ENCODE data around the gene HHAT. TPM values are rescaled to one million over a fixed set of nuclear protein-coding genes. Genes with fewer than 3 reads are reported as not detected.

The HHAT gene
- total RNA-seq (2014; rRNA removed; shearing (Covaris generic)): 6.2 and 8.1 TPM in 2 replicates
- 6.2 and 6.9 TPM in 2 replicates for polyA plus RNA-seq (2015; cell fraction: cytosol; rRNA removed)
- 4.3 and 6.1 TPM in 2 replicates for polyA plus RNA-seq (2015; cell fraction: nucleus; rRNA removed)

DNA sequence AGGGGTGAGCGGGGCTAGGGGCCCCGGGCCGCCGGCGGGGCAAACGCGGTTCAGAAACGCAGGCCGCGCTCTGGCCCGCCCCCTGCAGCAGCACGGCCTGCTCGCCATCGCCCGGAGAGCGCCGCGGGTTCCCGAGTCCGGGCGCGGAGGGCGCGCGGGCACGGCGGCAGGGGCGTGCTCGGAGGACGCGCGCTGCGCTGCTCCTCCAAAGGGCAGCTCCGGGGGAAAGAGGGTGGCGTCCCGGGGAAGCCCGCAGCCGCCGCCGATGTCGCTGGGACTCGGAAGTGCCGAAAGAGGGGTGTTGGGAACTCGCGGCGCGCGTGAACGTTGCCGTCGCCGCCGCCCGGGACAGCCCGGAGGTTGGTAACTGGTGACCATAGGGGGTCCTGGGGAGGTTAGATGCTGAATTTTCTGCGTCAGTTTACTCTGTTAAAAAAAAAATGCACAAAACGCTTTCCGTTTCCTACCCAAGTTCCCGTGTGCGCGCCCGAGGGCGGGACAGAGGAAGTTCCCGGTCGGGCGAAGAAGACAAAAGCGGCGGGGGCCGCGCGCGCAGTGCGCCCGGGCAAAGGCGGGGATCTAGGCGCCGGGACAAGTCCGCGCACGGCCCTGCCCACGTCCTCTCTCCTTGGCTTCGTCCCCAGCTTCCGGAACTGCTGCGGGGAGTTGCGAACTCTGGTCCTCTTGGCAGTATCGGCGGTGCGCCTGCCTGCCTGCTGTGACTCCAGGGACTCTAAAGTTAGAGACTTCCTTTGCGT lies at the start of gene HHAT:
HHAT (plus strand) TSS at position 157 of the 758 bp plus-strand sequence. CDS start 20,074 bp downstream, outside the sequence.
- peak; percentile 82 for DNase-seq (ENCODE audit: low read depth)

DNA sequence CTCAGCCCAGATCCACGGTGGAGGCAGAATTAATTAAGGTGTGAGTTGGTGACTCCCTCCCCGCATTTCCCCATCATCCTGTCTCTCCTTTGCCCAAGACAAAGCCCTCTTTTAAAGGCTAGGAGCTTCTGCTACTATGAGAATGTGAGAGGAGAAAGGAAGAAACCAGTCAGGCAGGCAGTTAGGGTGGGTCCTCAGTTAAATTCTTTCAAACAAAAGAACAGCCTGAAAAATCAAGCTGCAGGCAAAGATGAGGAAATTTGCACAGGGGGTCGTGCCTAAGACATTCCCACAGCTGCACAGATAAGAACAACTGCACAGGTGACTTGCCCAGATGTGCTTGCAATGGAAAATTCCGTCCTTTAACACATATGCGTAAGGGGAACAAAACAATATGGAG lies 48.5 kb upstream of the HHAT start:
- no peak for DNase-seq (ENCODE audit: low read depth)

DNA sequence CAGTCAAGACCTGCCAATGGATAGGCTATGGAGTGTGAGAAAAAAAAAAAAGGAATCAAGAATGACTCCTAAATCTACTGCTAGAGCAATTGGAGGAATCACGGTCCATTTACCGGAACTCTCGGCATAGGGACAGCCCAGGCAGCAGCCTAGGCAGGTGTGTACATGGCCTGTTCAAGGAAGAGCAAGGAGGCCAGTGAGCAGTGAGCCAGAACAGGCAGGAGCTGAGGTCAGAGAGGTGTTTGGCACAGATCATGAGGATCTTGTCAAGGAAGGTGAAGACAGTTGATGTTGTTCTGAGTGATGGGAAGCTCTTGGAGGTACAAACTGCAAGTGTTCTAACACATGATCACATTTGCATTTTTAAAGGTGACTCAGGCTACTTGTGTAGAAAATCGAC lies 40.6 kb upstream of the HHAT start:
- no peak for DNase-seq (ENCODE audit: low read depth)

- DNase-seq (ENCODE audit: low read depth): no peak
Observed at GRCh38 chr1:210289248-210289647, 39.5 kb upstream of the HHAT start.

DNA sequence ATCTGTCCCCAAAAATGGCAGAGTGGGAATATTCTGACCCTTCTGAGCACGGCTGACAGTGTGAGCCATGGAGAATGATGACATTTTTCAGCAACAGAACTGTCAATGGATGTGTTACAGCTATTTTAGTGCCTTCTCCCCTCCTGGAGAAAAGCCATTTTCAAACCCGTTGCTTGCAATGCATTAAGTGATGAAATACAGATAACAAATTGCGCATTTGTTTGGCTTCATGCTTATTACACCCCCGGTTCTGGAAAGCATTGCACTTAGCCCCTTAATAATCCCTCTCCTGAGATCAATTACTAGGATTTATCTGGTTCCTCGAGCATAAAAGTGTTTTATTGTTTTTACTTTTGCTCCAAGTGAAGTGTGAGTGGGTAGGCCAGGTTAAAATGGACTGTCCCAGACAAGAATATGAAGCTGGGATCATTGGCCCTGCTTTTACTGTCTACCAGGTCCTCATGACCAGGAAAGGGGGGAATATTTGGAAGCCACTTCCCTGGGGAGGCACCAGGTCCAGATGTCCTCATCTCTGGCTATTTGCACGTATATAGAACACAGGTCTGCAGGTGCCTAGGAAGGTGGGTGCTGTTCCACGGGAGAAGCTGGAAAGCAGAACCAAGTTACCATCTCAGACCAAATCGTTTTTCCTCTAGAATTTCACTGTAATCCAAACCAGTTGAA lies 37.5 kb upstream of the HHAT start:
- no peak for DNase-seq (ENCODE audit: low read depth)

- no peak for DNase-seq (ENCODE audit: low read depth)
Observed at GRCh38 chr1:210291786-210292230, 36.9 kb upstream of the HHAT start.

DNA sequence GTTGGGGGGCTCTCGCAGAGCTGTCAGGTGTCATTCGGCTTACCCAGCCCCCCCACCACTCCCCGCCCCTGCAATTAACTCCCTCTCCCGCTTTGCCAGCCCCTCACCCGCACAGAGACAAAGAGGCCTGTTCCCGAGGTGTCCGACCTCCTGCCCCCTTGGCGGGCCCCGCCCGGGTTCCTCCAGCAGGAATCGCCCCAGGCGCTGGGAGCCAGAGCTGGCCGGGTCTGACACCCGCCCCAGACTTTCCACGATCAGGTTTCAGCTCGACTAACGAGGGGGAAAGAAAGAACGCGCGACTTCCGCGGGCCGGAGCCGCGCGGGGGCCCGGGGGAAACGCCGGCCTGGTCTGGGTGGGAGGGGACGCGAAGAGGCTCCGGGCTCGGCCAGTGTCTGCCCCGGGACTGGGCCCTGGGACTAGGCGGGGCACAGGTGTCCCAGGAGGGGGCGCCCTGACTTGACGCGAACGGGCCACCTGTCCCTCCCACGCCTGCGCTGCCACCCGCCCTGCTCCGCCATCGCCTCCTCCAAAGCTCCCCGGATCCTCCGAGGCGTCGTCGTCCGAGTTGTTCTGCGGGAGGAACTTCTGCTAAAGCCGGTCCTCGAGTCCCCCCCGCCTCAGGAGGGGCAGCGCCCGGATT lies 36.4 kb upstream of the HHAT start:
- DNase-seq (ENCODE audit: low read depth): no peak

DNA sequence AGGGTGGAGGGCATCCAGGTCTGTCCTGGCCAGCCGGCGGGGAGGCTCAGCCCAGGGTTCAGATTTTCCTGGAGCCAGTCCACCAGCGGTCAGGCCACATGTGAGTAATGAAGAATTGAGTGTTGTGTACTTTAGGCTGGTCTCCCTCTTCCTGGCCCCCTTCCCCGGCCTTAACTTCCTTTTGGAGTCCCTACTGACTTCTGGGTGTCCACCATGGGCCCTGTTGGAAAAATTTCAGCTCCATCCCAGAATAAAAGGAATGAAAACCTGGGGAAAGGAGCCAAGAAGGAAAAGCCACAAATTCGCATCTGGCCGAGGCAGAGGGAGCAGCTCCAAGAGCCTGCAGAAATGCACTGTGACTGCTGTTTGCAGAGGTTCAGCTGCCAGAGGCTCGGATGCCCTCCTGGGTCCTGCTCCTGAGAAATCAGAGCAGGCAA lies 35.5 kb upstream of the HHAT start:
- peak; percentile 61 for DNase-seq (ENCODE audit: low read depth)

DNA sequence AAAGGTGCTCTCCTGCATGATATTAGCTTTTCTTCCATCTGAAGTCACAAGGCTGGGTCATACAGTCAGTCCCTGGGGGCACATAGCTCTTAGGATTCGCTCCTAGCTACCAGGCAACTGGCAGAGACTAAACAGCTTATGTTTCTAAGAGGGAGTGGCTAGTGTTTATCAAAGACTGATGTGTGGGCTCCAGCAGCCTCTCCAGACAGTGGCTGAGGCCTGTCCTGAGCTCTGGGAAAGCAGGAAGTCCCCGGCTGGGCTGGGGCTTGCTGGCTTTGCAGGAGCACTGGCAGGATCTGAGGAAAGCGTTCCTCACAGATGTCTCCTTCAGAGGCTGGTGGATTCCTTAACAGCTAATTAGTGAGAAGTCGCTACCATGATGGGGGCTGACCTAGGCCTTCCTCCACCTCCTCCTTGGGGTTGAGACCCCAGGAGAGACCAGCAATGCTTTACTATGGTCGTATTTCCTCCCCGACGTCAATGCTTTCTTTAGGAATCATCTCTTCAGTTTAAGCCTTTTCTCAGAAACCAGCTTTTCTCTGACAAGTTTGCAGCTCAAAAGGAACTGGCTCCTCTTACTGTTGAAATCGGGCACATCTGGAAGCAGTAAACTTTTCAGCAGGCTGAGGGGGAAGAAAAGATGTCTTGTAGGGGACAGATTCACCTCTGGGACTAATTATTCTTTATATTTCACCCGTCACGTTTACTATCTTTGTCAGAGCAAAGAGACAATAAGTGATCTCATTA lies 33.5 kb upstream of the HHAT start:
- DNase-seq (ENCODE audit: low read depth): peak; percentile 12

GRCh38 chr1:210296682-210297081 lies 32.0 kb upstream of the HHAT start:
- no peak for DNase-seq (ENCODE audit: low read depth)

- DNase-seq (ENCODE audit: low read depth): no peak
Observed at GRCh38 chr1:210298296-210298695, 30.4 kb upstream of the HHAT start.

GRCh38 chr1:210298936-210299335 lies 29.8 kb upstream of the HHAT start:
- no peak for DNase-seq (ENCODE audit: low read depth)

DNA sequence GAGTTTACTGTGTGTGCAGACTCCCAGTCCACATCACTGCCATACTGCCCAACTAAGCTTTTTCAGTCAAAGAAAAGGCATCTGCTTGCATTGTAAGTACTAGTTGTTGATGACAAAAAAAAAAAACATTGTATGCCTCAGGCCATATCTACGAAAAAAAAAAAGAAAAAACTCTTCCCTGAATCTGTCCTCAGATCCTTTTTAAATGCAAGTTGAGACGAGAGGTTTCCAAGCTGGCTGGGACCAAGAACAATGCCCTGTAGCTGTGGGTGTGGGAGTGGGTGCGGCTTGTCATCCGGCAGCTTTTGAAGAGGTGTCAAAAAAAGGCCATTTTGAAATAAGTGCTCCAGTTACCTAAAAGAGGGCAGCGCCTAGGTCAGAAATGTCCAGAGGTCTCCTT lies 29.2 kb upstream of the HHAT start:
- no peak for DNase-seq (ENCODE audit: low read depth)

DNA sequence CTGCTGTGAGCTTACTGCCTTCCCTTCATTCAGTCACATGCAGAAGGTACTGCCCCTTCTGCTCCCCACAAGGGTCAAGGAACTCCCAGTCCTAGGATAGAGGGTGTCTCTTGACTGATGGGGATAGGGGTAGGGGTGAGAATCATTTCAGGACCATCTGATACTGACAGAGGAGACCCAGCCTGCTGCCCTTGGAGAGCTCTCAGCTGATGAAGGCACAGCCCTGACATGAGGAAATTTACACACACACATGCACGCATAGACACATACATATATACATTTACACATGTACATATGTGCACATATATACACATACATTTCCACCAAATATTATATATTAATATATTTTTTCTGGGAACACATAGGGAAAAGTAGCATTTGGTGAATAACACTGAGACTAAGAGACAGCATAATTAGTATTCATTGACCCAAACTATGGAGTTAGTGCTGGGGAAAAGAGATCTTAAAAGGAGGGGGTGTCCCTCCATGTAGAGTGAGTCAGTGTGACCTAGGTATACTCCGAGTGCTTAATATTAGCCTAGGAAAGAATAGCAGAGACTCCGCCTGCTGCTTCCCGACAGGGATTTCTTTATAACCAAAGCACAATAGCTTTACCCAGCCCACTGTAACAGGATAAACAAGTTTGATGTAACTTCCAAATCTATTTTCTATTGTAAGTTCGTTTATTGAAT lies 27.6 kb upstream of the HHAT start:
- DNase-seq (ENCODE audit: low read depth): no peak

DNA sequence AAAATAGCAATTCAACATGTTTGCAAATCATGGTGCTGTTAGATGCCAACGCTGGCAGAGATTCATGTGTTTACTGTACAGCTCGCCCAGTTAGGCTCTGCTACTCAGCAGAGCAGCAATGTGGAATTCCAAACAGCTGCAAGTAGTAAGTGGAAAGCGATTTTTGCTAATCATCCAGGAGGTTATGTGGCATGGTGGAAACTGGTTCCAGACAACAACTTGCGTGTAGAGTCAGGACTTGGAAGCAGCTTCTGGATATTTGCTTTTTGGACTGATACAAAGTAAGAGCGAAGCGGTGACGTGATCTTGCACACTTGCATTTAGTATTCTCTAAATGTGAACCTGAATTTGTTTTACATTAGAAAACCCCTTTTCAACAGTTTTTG lies 27.1 kb upstream of the HHAT start:
- DNase-seq (ENCODE audit: low read depth): no peak

GRCh38 chr1:210302501-210302900 lies 26.2 kb upstream of the HHAT start:
- DNase-seq (ENCODE audit: low read depth): no peak

DNA sequence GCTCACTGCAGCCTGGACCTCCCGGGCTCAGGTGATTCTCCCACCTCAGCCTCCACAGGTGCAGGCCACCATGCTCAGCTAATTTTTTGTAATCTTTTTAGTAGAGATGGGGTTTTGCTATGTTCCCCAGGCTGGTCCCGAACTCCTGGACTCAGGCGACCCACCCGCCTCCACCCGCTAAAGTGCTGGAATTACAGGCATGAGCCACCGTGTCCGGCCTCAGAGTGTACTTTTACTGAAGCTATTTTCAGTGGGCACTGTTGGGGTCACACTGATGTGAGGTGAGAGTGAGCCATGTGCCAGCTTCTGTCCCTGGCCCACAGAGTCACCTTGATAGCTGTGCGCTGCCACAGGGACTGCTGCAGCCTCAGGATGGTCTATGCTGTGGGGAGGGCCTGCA lies 25.3 kb upstream of the HHAT start:
- no peak for DNase-seq (ENCODE audit: low read depth)

GRCh38 chr1:210310562-210311153 lies 18.0 kb upstream of the HHAT start:
- DNase-seq (ENCODE audit: low read depth): no peak

- no peak for DNase-seq (ENCODE audit: low read depth)
Observed at GRCh38 chr1:210311726-210312493, 16.8 kb upstream of the HHAT start.

All from HT1080 (cell line).